HEK293T (cell line): ENCODE measurements around the gene ATXN2.

Experiments used
- BHLHE40 ChIP-seq: fragments of 450-650 bp; IDR thresholded peaks from 2 replicates; pipeline ENCODE4 v1.6.1; 2016; ENCODE audit warnings: mild to moderate bottlenecking, moderate library complexity, borderline replicate concordance
- ELF4 ChIP-seq: fragments of 450-650 bp; IDR thresholded peaks from 2 replicates; pipeline ENCODE4 v1.6.1; 2017; ENCODE audit warnings: antibody characterized with exemption
- FOXA1 ChIP-seq: fragments of 450-650 bp; IDR thresholded peaks from 2 replicates; pipeline ENCODE4 v1.6.1; 2016; ENCODE audit warnings: mild to moderate bottlenecking
- FOXK2 ChIP-seq: fragments of 450-650 bp; IDR thresholded peaks from 2 replicates; pipeline ENCODE4 v1.6.1; 2016; ENCODE audit warnings: mild to moderate bottlenecking
- FOXM1 ChIP-seq: fragments of 450-650 bp; IDR thresholded peaks from 2 replicates; pipeline ENCODE4 v1.6.1; 2017; ENCODE audit warnings: mild to moderate bottlenecking, borderline replicate concordance
- HDGF ChIP-seq: fragments of 450-650 bp; IDR thresholded peaks from 2 replicates; pipeline ENCODE4 v1.6.1; 2017; ENCODE audit warnings: antibody characterized with exemption, borderline replicate concordance
- NFRKB ChIP-seq: fragments of 450-650 bp; IDR thresholded peaks from 2 replicates; pipeline ENCODE4 v1.6.1; 2016; ENCODE audit warnings: mild to moderate bottlenecking, moderate library complexity
- PKNOX1 ChIP-seq: fragments of 450-650 bp; IDR thresholded peaks from 2 replicates; pipeline ENCODE4 v1.6.1; 2016
- SP1 ChIP-seq: fragments of 450-650 bp; IDR thresholded peaks from 2 replicates; pipeline ENCODE4 v1.6.1; 2017
- SUZ12 ChIP-seq: fragments of 450-650 bp; IDR thresholded peaks from 2 replicates; pipeline ENCODE4 v1.6.1; 2016; ENCODE audit warnings: mild to moderate bottlenecking
- TARDBP ChIP-seq: fragments of 450-650 bp; IDR thresholded peaks from 2 replicates; pipeline ENCODE4 v1.6.1; 2016

GRCh38 chr12:111444314-111444924, 154.7 kb downstream of the ATXN2 start:
- TF ChIP-seq HDGF (no peak), TARDBP (no peak), FOXM1 (no peak), BHLHE40 (no peak), SUZ12 (no peak), FOXA1 (no peak), SP1 (no peak), ELF4 (no peak), NFRKB (no peak), PKNOX1 (no peak), FOXK2 (no peak)
